GM23248 (cell line): ENCODE measurements around the gene ATP5ME. TPM values are rescaled to one million over a fixed set of nuclear protein-coding genes. Genes with fewer than 3 reads are reported as not detected.

ENCODE experiments used
- DNase-seq: peaks from one replicate; pipeline ENCODE4 v3.0.0-alpha.2; 2015
- H2AFZ ChIP-seq: fragments of 200-600 bp; sonication (generic); 2 replicates; pipeline ENCODE4 v1.6.1; 2016; ENCODE audit warnings: antibody characterized with exemption
- H3F3A ChIP-seq: fragments of 200-600 bp; sonication (generic); 2 replicates; pipeline ENCODE4 v1.6.1; 2016; ENCODE audit warnings: mild to moderate bottlenecking, antibody characterized with exemption, mixed run types; ENCODE audit not compliant: insufficient read depth
- H3K27ac ChIP-seq: fragments of 200-600 bp; sonication (generic); 2 replicates; pipeline ENCODE4 v1.5.1; 2016; ENCODE audit warnings: mild to moderate bottlenecking
- H3K27me3 ChIP-seq: fragments of 200-600 bp; sonication (generic); replicated peaks from 2 replicates; pipeline ENCODE4 v1.6.1; 2016; ENCODE audit warnings: mild to moderate bottlenecking; ENCODE audit not compliant: insufficient read depth
- H3K36me3 ChIP-seq: fragments of 200-600 bp; sonication (generic); 2 replicates; pipeline ENCODE4 v1.6.1; 2016; ENCODE audit warnings: low read depth, mild to moderate bottlenecking
- H3K4me1 ChIP-seq: fragments of 200-600 bp; sonication (generic); 2 replicates; pipeline ENCODE4 v1.6.1; 2016; ENCODE audit warnings: mild to moderate bottlenecking; ENCODE audit not compliant: insufficient read depth
- H3K4me2 ChIP-seq: fragments of 200-600 bp; sonication (generic); one replicate; pipeline ENCODE4 v1.6.1; 2016; ENCODE audit warnings: mild to moderate bottlenecking; ENCODE audit not compliant: unreplicated experiment
- H3K4me3 ChIP-seq: fragments of 200-600 bp; sonication (generic); 2 replicates; pipeline ENCODE4 v1.5.1; 2016; ENCODE audit warnings: mild to moderate bottlenecking
- H3K79me2 ChIP-seq: fragments of 200-600 bp; sonication (generic); 2 replicates; pipeline ENCODE4 v1.6.1; 2016; ENCODE audit warnings: mild to moderate bottlenecking; ENCODE audit not compliant: insufficient read depth
- H3K9ac ChIP-seq: fragments of 200-600 bp; sonication (generic); 2 replicates; pipeline ENCODE4 v1.6.1; 2016; ENCODE audit warnings: mild to moderate bottlenecking
- H3K9me2 ChIP-seq: fragments of 200-600 bp; sonication (generic); 2 replicates; pipeline ENCODE4 v1.6.1; 2016; ENCODE audit warnings: mixed run types, mild to moderate bottlenecking, moderate library complexity; ENCODE audit not compliant: insufficient read depth
- H3K9me3 ChIP-seq: fragments of 200-600 bp; sonication (generic); one replicate; pipeline ENCODE4 v1.6.1; 2017; ENCODE audit warnings: low read depth
- H4K20me1 ChIP-seq: fragments of 200-600 bp; sonication (generic); 2 replicates; pipeline ENCODE4 v1.6.0; 2016; ENCODE audit not compliant: insufficient read depth
- EZH2 ChIP-seq: fragments of 200-600 bp; sonication (generic); IDR thresholded peaks from 2 replicates; pipeline ENCODE4 v1.6.1; 2018; ENCODE audit warnings: antibody characterized with exemption, mild to moderate bottlenecking; ENCODE audit not compliant: insufficient read depth, poor library complexity, severe bottlenecking
- EZH2phosphoT487 ChIP-seq: fragments of 200-600 bp; sonication (generic); IDR thresholded peaks from 2 replicates; pipeline ENCODE4 v1.6.1; 2018; ENCODE audit warnings: antibody characterized with exemption, moderate library complexity, mild to moderate bottlenecking, low read depth; ENCODE audit not compliant: insufficient read depth
- WGBS, 2 experiments: methylation state at CpG; one replicate each; pipeline ENCODE4 v1.1.6; 2015 to 2017; ENCODE audit warnings: low lambda C conversion rate in 2 of 2, low coverage in 1 of 2; ENCODE audit errors: missing lambda C conversion rate in 2 of 2; 5-methylcytosine and 5-hydroxymethylcytosine counted together
- in situ Hi-C: fragments of 300-500 bp; cut with MboI; formaldehyde crosslinking; loops from 2 replicates; pipeline ENCODE4 v1.15.0; 2020
- polyA plus RNA-seq: library from polyadenylated mRNA; unstranded; fragments of >200 nt; fragmentation: Nextera tagmentation; extraction: Ambion mirVana; gene quantifications from 2 replicates; pipeline ENCODE4 v1.2.1, GENCODE V29; 2016
- total RNA-seq: library from RNA; depleted of rRNA; stranded (reverse); fragments of >200 nt; shearing (Covaris generic); gene quantifications from 2 replicates; pipeline ENCODE4 v1.2.3, GENCODE V29; 2014

The ATP5ME gene
- total and polyA plus RNA-seq, 2 experiments from 2014 or later: 26.3 to 478 TPM

- H3F3A ChIP-seq: 0 out of 2 replicates have a peak, but pooled peaks cover 3% of the 10 kb centered on the region
- WGBS, 2 experiments: 92 to 94% methylated on average over 35 to 46 of the region's 46 CpGs
- in situ Hi-C loops: no loop called here
- no peak overlapping the region for H2AFZ ChIP-seq
- no peak overlapping the region for H3K4me2 ChIP-seq
- H3K27ac ChIP-seq: no peak overlapping the region
- no peaks in the 10 kb centered on the region for H3K9me2 ChIP-seq
- no peak overlapping the region for H3K4me3 ChIP-seq
- H4K20me1 ChIP-seq: peaks cover 2% of the 10 kb centered on the region; the same call in 1 of the 2 replicates
- TF ChIP-seq EZH2phosphoT487: no peak
- TF ChIP-seq EZH2: no peak
- H3K4me1 ChIP-seq: peaks cover 7% of the 10 kb centered on the region; the same call in 1 of the 2 replicates
- no peak for DNase-seq
- peaks cover 38% of the 10 kb centered on the region for H3K79me2 ChIP-seq
- H3K36me3 ChIP-seq: no peaks in the 10 kb centered on the region
- no peak overlapping the region for H3K9ac ChIP-seq
- no peaks in the 10 kb centered on the region for H3K9me3 ChIP-seq
- H3K27me3 ChIP-seq: no peaks in the 10 kb centered on the region
Measured at GRCh38 chr4:704198-704891, 30.3 kb upstream of the ATP5ME start.

- no peaks in the 10 kb centered on the region for H3K9me2 ChIP-seq
- TF ChIP-seq EZH2: no peak
Measured at GRCh38 chr4:703336-704197, 29.5 kb upstream of the ATP5ME start.

GRCh38 chr4:702618-703048 lies 28.6 kb upstream of the ATP5ME start:
- H3K4me3 ChIP-seq: no peak overlapping the region
- no peak overlapping the region for H3K27ac ChIP-seq
- no peaks in the 10 kb centered on the region for H3K9me2 ChIP-seq
- H3K79me2 ChIP-seq: peaks cover 20% of the 10 kb centered on the region
- 87 to 93% methylated on average over 7 of the region's 7 CpGs for WGBS, 2 experiments
- DNase-seq: no peak
- in situ Hi-C loops: no loop called here
- H2AFZ ChIP-seq: no peak overlapping the region
- no peaks in the 10 kb centered on the region for H3F3A ChIP-seq
- H4K20me1 ChIP-seq: no peaks in the 10 kb centered on the region
- no peaks in the 10 kb centered on the region for H3K36me3 ChIP-seq
- no peak for TF ChIP-seq EZH2
- TF ChIP-seq EZH2phosphoT487: no peak
- no peaks in the 10 kb centered on the region for H3K27me3 ChIP-seq
- no peaks in the 10 kb centered on the region for H3K9me3 ChIP-seq
- no peak overlapping the region for H3K4me2 ChIP-seq
- no peaks in the 10 kb centered on the region for H3K4me1 ChIP-seq
- H3K9ac ChIP-seq: no peak overlapping the region

More at GRCh38 chr4:703336-704197, 29.5 kb upstream of the ATP5ME start:
- Histone ChIP-seq H3K9ac (no peak overlapping the region), H3K4me1 (peaks cover 6% of the 10 kb centered on the region; the same call in 1 of the 2 replicates), H3K79me2 (peaks cover 30% of the 10 kb centered on the region), H3K4me2 (no peak overlapping the region), H2AFZ (no peak overlapping the region), H3K27ac (no peak overlapping the region), H3F3A (no peaks in the 10 kb centered on the region), H3K27me3 (no peaks in the 10 kb centered on the region), H4K20me1 (no peaks in the 10 kb centered on the region), H3K4me3 (no peak overlapping the region), H3K36me3 (no peaks in the 10 kb centered on the region), H3K9me3 (no peaks in the 10 kb centered on the region)
- in situ Hi-C loops: no loop called here
- no peak for DNase-seq
- WGBS, 2 experiments: 84 to 90% methylated on average over 8 to 10 of the region's 10 CpGs

GRCh38 chr4:700587-701264 lies 26.6 kb upstream of the ATP5ME start:
- Histone ChIP-seq H3K27me3 (no peaks in the 10 kb centered on the region), H4K20me1 (no peaks in the 10 kb centered on the region), H3K36me3 (no peaks in the 10 kb centered on the region), H3K79me2 (peaks cover 1% of the 10 kb centered on the region), H3K9me3 (no peaks in the 10 kb centered on the region), H3K9ac (no peak overlapping the region), H2AFZ (no peak overlapping the region), H3K4me2 (no peak overlapping the region), H3K9me2 (no peaks in the 10 kb centered on the region), H3F3A (no peaks in the 10 kb centered on the region), H3K4me3 (no peak overlapping the region), H3K4me1 (no peaks in the 10 kb centered on the region), H3K27ac (no peak overlapping the region)
- no peak for DNase-seq
- 68 to 71% methylated on average over 16 of the region's 16 CpGs for WGBS, 2 experiments
- TF ChIP-seq EZH2phosphoT487 (no peak), EZH2 (no peak)
- in situ Hi-C loops: no loop called here
